Thyroid gland (tissue), 4 donors: ENCODE results near the gene KIAA0930. TPM values are rescaled to one million over a fixed set of nuclear protein-coding genes. Genes with fewer than 3 reads are reported as not detected.

Source experiments
- DNase-seq, 2 donors: peaks; one replicate each; pipeline ENCODE4 v3.0.0-alpha.2; 2019
- H3K27ac ChIP-seq, 3 donors: fragments of 200-600 bp; sonication (generic); 1 replicate in 2 of 3; 2 replicates in 1 of 3; pipeline ENCODE4 v1.5.1; 2016 to 2019; ENCODE audit warnings: mild to moderate bottlenecking in 1 of 3, moderate library complexity in 1 of 3
- H3K27me3 ChIP-seq: fragments of 200-600 bp; sonication (generic); one replicate; pipeline ENCODE4 v1.5.1; 2019
- H3K36me3 ChIP-seq, 2 donors: fragments of 200-600 bp; sonication (generic); one replicate each; pipeline ENCODE4 v1.5.1; 2016 to 2019
- H3K4me1 ChIP-seq, 2 donors: fragments of 200-600 bp; sonication (generic); one replicate each; pipeline ENCODE4 v1.5.1; 2017 to 2019
- H3K4me3 ChIP-seq, 3 donors: fragments of 200-600 bp; sonication (generic); replicated peaks in 1 of 3; 1 replicate in 2 of 3; 2 replicates in 1 of 3; pipeline ENCODE4 v1.5.1; 2016; ENCODE audit warnings: mild to moderate bottlenecking in 1 of 3
- H3K9me3 ChIP-seq: fragments of 200-600 bp; sonication (generic); one replicate; pipeline ENCODE4 v1.5.1; 2017
- POLR2A ChIP-seq, 2 donors: fragments of 450-650 bp; IDR thresholded peaks; one replicate each; pipeline ENCODE4 v1.6.1; 2017; ENCODE audit warnings: antibody characterized with exemption in 2 of 2, mild to moderate bottlenecking in 2 of 2, moderate library complexity in 1 of 2
- WGBS, 2 donors: methylation state at CpG; one replicate each; pipeline ENCODE4 v1.1.5; 2017; 5-methylcytosine and 5-hydroxymethylcytosine counted together
- intact Hi-C: fragments of 100-400 bp; cut with DNase I; formaldehyde crosslinking; loops from one replicate; pipeline ENCODE4 v1.15.1; 2023
- microRNA counts, 2 donors: library from miRNA; unstranded; fragments of <30 nt; microRNA quantifications; one replicate each; lab custom pipeline; 2016 to 2017
- microRNA-seq: library from miRNA; unstranded; fragments of <30 nt; microRNA quantifications from one replicate; pipeline ENCODE4, GENCODE V29; 2016
- small RNA-seq: library from RNA; depleted of rRNA; stranded (forward); fragments of <200 nt; gene quantifications from one replicate; pipeline ENCODE3, GENCODE V24; 2016
- total RNA-seq, 4 donors: library from RNA; depleted of rRNA; stranded (reverse); fragments of >200 nt; gene quantifications; one replicate each; pipeline ENCODE4 v1.2.3, GENCODE V29; 2016
- TF ChIP-seq, protein P1 (sequence below), 6 experiments: fragments of 200-600 bp in 3 of 6; fragments of 450-650 bp in 3 of 6; sonication (generic) in 3 of 6; IDR thresholded peaks; one replicate each; pipeline ENCODE4 v1.5.1; 2016 to 2019; ENCODE audit warnings: antibody characterized with exemption in 6 of 6, mild to moderate bottlenecking in 2 of 6, inconsistent platforms in 1 of 6, moderate library complexity in 1 of 6

Gene KIAA0930
- total RNA-seq, 4 donors from 2014 or later = 21.0 to 42.7 (median 25.0) TPM

DNA sequence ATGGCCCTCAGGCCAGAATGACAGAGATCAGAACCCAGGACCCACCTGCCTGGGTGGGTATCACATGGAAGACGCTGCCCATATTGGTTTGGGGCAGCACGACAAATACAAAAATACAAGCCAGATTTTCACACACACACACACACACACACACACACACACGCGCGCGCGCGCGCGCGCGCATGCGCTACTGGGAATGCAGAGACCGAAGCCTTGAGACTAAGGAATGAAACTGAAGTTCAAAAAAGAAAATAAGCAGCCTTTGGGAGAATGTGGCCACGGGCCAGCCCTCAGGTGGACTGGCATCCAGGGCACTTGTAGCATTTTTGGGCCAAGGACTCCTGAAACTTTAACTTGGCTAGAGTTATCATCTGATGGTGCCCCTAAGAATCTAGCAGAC lies 98.3 kb downstream of the KIAA0930 start:
- no peak overlapping the region for H3K4me3 ChIP-seq
- H3K9me3 ChIP-seq = no peaks in the 10 kb centered on the region
- no peak overlapping the region for H3K27ac ChIP-seq
- no peak for DNase-seq
- no peaks in the 10 kb centered on the region for H3K27me3 ChIP-seq
- H3K4me1 ChIP-seq = no peaks in the 10 kb centered on the region
- intact Hi-C loops = no loop called here
- H3K36me3 ChIP-seq = no peaks in the 10 kb centered on the region
- 87 to 92% methylated on average over 15 of the region's 15 CpGs for WGBS, 2 donors
- TF ChIP-seq POLR2A (IDR thresholded peaks at IDR 0.05) = no peak
- TF ChIP-seq, protein P1, sequence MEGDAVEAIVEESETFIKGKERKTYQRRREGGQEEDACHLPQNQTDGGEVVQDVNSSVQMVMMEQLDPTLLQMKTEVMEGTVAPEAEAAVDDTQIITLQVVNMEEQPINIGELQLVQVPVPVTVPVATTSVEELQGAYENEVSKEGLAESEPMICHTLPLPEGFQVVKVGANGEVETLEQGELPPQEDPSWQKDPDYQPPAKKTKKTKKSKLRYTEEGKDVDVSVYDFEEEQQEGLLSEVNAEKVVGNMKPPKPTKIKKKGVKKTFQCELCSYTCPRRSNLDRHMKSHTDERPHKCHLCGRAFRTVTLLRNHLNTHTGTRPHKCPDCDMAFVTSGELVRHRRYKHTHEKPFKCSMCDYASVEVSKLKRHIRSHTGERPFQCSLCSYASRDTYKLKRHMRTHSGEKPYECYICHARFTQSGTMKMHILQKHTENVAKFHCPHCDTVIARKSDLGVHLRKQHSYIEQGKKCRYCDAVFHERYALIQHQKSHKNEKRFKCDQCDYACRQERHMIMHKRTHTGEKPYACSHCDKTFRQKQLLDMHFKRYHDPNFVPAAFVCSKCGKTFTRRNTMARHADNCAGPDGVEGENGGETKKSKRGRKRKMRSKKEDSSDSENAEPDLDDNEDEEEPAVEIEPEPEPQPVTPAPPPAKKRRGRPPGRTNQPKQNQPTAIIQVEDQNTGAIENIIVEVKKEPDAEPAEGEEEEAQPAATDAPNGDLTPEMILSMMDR (IDR thresholded peaks at IDR 0.05) = no peak

MicroRNA genes within 50 kb of the gene (microRNA counts, 767-probe panel; counts per million panel counts)
- 0 counts per million in 2 donors for microRNA hsa-miR-1249 (lab: Ali Mortazavi, UCI)

Small RNA genes lying within 50 kb of the gene (microRNA-seq; reads per million reads assigned to microRNA genes)
- gene MIR1249 = 5.1 reads per million, percentile 10 among the genes with 10 or more reads in this experiment

Small RNA genes lying within 50 kb of the gene (small RNA-seq; reads per million reads assigned to genes)
- gene MIR1249 = 0.47 reads per million

Other genes with a start within 250 kb of the KIAA0930 start
- gene PHF21B, start 230.9 kb downstream of the KIAA0930 start, total RNA-seq = 1 to 10 TPM in 3 of 4 donors, under 1 TPM in 1; 0.33 to 8.9 (median 2.2) TPM
- gene NUP50, start 77.0 kb downstream of the KIAA0930 start, total RNA-seq = 100 to 1,000 TPM in 2 of 4 donors, 10 to 100 TPM in 2; 53.9 to 128 (median 91.9) TPM
- gene UPK3A, start 44.1 kb upstream of the KIAA0930 start, total RNA-seq = 1 to 10 TPM in 3 of 4 donors, not detected in 1; 2.1 to 3.9 (median 2.6) TPM
- gene FAM118A, start 69.0 kb upstream of the KIAA0930 start, total RNA-seq = 100 to 1,000 TPM in 1 of 4 donors, 10 to 100 TPM in 3; 15.7 to 104 (median 75.3) TPM
- under 1 TPM in 1 of 4 donors, not detected in 3; 0.13 TPM for gene SMC1B, start 172.7 kb upstream of the KIAA0930 start, total RNA-seq
- gene RIBC2, start 172.8 kb upstream of the KIAA0930 start, total RNA-seq = 1 to 10 TPM in 1 of 4 donors, under 1 TPM in 1, not detected in 2; 0.45 to 4.2 TPM